ENCODE measurements around the gene ZNHIT2.
A peak's percentile ranks its signal among the peaks of the same experiment; 100 is the strongest.
"Not testable (repeated sequence)": the region's sequence is repeated elsewhere in the genome, so short reads cannot be mapped to it uniquely, and the experiment has no call there.

Gene ZNHIT2

DNA sequence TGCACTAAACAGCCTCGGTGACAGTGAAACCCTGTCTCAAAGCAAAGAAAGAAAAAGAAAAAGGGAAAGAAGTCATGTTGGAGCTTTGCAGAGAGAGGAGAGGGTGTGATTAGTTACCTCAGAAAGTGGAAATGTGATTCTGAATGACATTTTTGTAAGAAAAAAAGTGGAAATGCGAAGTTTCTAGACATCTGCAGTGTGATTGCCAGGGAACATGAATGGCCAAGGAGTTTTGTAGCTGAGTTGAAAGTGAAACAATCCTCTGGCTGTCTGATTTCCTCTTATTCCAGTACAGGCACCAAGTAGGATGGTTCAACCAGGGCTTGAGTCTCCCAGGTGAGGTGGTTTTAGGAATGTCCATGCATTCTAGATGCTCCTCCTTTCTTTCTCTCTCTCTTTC is 34.6 kb upstream of the ZNHIT2 start:
- H3K27me3 ChIP-seq (ENCODE audit: insufficient read depth, low read length, poor library complexity, severe bottlenecking): no peaks in the 10 kb centered on the region
- no peaks in the 10 kb centered on the region for H3K9me3 ChIP-seq (ENCODE audit: insufficient read depth, low read depth, low read length)
- H3K36me3 ChIP-seq (ENCODE audit: insufficient read depth, low read length): no peaks in the 10 kb centered on the region
- H4K20me1 ChIP-seq (ENCODE audit: insufficient read depth, low read length, poor library complexity, severe bottlenecking): no peaks in the 10 kb centered on the region
- no peak overlapping the region for H3K4me2 ChIP-seq (ENCODE audit: low read depth, low read length, poor library complexity, severe bottlenecking)
- peak overlapping the region; percentile 6; the same call in 1 of the 2 replicates for H2AFZ ChIP-seq (ENCODE audit: low read length)
- H3K9me2 ChIP-seq (replicated peaks; ENCODE audit: low read depth, low read length): no peaks in the 10 kb centered on the region
- no peaks in the 10 kb centered on the region for H3K4me1 ChIP-seq (ENCODE audit: insufficient read depth, low read length, poor library complexity, severe bottlenecking)
- H3K4me3 ChIP-seq (ENCODE audit: low read length, poor library complexity, severe bottlenecking): no peak overlapping the region
- TF ChIP-seq EZH2phosphoT487 (IDR thresholded peaks at IDR 0.05; ENCODE audit: borderline replicate concordance): no peak
- TF ChIP-seq, protein P1, sequence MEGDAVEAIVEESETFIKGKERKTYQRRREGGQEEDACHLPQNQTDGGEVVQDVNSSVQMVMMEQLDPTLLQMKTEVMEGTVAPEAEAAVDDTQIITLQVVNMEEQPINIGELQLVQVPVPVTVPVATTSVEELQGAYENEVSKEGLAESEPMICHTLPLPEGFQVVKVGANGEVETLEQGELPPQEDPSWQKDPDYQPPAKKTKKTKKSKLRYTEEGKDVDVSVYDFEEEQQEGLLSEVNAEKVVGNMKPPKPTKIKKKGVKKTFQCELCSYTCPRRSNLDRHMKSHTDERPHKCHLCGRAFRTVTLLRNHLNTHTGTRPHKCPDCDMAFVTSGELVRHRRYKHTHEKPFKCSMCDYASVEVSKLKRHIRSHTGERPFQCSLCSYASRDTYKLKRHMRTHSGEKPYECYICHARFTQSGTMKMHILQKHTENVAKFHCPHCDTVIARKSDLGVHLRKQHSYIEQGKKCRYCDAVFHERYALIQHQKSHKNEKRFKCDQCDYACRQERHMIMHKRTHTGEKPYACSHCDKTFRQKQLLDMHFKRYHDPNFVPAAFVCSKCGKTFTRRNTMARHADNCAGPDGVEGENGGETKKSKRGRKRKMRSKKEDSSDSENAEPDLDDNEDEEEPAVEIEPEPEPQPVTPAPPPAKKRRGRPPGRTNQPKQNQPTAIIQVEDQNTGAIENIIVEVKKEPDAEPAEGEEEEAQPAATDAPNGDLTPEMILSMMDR (conservative IDR thresholded peaks at IDR 0.05; ENCODE audit: low read length): no peak
- H3F3A ChIP-seq (ENCODE audit: low read depth): no peaks in the 10 kb centered on the region
- H3K9ac ChIP-seq (ENCODE audit: low read depth, low read length, poor library complexity, severe bottlenecking): no peak overlapping the region
- no peaks in the 10 kb centered on the region for H3K79me2 ChIP-seq (ENCODE audit: insufficient read depth, low read length)

DNA sequence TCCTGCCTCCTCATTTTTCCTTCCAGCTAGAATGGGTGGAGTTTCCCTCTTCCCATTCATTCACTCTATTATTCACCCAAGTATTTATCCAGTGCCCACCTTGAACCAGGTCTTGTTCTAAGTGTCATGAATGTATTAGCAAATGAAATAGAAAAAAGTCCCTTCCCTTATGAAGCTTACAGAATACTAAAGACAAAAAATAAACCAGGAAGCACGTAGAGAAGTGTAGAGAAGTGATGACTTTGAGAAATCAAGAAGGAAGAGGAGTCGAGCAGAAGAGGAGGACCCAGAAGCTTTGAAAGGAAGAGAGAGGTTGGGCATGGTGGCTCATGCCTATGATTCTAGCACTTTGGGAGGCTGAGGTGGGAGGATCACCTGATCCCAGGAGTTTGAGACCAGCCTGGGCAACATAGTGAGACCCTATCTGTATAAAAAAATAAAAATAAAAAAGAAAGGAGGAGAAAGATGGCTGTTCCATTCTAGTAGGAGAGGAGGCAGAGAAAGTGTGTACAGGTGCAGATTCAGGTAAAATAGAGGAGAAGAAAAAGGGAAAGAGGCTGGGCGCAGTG is 33.9 kb upstream of the ZNHIT2 start:
- Histone ChIP-seq H3K9ac (ENCODE audit: low read depth, low read length, poor library complexity, severe bottlenecking) (no peak overlapping the region), H3K27me3 (ENCODE audit: insufficient read depth, low read length, poor library complexity, severe bottlenecking) (no peaks in the 10 kb centered on the region), H3K9me3 (ENCODE audit: insufficient read depth, low read depth, low read length) (no peaks in the 10 kb centered on the region), H3K9me2 (replicated peaks; ENCODE audit: low read depth, low read length) (no peaks in the 10 kb centered on the region), H4K20me1 (ENCODE audit: insufficient read depth, low read length, poor library complexity, severe bottlenecking) (no peaks in the 10 kb centered on the region), H3K79me2 (ENCODE audit: insufficient read depth, low read length) (no peaks in the 10 kb centered on the region), H3K4me3 (ENCODE audit: low read length, poor library complexity, severe bottlenecking) (no peak overlapping the region), H3K36me3 (ENCODE audit: insufficient read depth, low read length) (no peaks in the 10 kb centered on the region), H3K4me2 (ENCODE audit: low read depth, low read length, poor library complexity, severe bottlenecking) (no peak overlapping the region), H2AFZ (ENCODE audit: low read length) (0 out of 2 replicates have a peak overlapping the region, but pooled peaks have one; percentile 68), H3K4me1 (ENCODE audit: insufficient read depth, low read length, poor library complexity, severe bottlenecking) (no peaks in the 10 kb centered on the region), H3F3A (ENCODE audit: low read depth) (no peaks in the 10 kb centered on the region)
- TF ChIP-seq, protein P1 (conservative IDR thresholded peaks at IDR 0.05; ENCODE audit: low read length): no peak

DNA sequence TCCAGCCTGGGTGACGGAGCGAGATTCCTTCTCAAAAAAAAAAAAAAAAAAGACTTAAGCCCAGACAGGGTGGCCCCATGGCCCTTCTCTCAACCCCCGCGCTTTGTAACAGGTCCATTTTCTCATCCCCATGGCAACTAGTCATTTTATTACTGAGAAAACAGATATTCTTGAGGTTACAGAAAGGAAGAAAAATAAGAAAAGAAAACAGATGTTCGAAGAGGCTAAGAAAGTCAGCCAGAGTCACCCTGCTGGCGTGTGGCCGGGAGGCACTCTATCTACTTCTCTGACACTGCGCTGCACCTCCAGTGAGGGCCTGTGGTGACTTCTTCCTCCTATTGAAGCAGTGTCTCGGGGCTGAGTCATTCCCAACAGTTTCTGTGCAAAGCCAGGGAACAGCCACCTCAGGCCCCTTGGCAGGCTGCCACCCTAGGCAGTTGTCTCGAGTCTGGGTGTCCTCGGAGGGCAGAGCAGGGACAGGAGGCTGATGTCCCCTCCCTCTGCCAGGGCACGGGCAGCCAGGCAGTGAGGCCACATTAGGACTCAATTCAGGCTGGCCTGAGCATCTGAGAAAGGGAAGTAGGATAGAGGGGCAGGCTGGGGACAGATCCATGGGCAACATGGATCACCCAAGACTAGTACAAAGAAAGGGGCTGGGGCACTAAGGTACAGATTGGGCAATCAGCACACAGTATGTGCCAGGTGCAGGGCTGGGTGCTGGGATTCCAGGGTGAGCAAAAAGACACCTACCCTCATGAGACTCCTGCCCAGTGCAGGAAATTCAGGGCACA is 33.2 kb upstream of the ZNHIT2 start:
- no peaks in the 10 kb centered on the region for H3K9me2 ChIP-seq (replicated peaks; ENCODE audit: low read depth, low read length)
- no peaks in the 10 kb centered on the region for H3K27me3 ChIP-seq (ENCODE audit: insufficient read depth, low read length, poor library complexity, severe bottlenecking)
- H3K4me1 ChIP-seq (ENCODE audit: insufficient read depth, low read length, poor library complexity, severe bottlenecking): no peaks in the 10 kb centered on the region
- H3K9me3 ChIP-seq (ENCODE audit: insufficient read depth, low read depth, low read length): no peaks in the 10 kb centered on the region
- H3K79me2 ChIP-seq (ENCODE audit: insufficient read depth, low read length): no peaks in the 10 kb centered on the region
- no peak overlapping the region for H3K4me2 ChIP-seq (ENCODE audit: low read depth, low read length, poor library complexity, severe bottlenecking)
- no peaks in the 10 kb centered on the region for H3K36me3 ChIP-seq (ENCODE audit: insufficient read depth, low read length)
- no peaks in the 10 kb centered on the region for H3F3A ChIP-seq (ENCODE audit: low read depth)
- no peaks in the 10 kb centered on the region for H4K20me1 ChIP-seq (ENCODE audit: insufficient read depth, low read length, poor library complexity, severe bottlenecking)
- no peak overlapping the region for H2AFZ ChIP-seq (ENCODE audit: low read length)
- H3K9ac ChIP-seq (ENCODE audit: low read depth, low read length, poor library complexity, severe bottlenecking): no peak overlapping the region
- H3K4me3 ChIP-seq (ENCODE audit: low read length, poor library complexity, severe bottlenecking): no peak overlapping the region
- TF ChIP-seq, protein P1 (conservative IDR thresholded peaks at IDR 0.05; ENCODE audit: low read length): no peak
- TF ChIP-seq EZH2phosphoT487 (IDR thresholded peaks at IDR 0.05; ENCODE audit: borderline replicate concordance): no peak

DNA sequence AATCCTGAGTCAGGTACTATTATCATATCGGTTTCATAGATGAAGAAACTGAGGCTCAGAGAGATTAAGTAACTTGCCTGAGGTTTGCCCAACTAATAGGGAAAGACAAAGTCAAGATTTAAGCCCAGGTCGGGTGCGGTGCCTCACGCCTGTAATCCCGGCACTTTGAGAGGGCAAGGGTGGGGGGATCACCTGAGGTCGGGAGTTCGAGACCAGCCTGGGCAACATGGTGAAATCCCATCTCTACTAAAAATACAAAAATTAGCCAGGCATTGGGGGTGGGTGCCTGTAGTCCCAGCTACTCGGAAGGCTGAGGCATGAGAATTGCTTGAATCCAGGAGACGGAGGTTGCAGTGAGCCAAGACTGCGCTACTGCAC is 32.6 kb upstream of the ZNHIT2 start:
- not testable (repeated sequence) for H3K36me3 ChIP-seq (ENCODE audit: insufficient read depth, low read length); H2AFZ ChIP-seq (ENCODE audit: low read length); H3K9me2 ChIP-seq (replicated peaks; ENCODE audit: low read depth, low read length); H3K4me1 ChIP-seq (ENCODE audit: insufficient read depth, low read length, poor library complexity, severe bottlenecking); H4K20me1 ChIP-seq (ENCODE audit: insufficient read depth, low read length, poor library complexity, severe bottlenecking); H3F3A ChIP-seq (ENCODE audit: low read depth); H3K27me3 ChIP-seq (ENCODE audit: insufficient read depth, low read length, poor library complexity, severe bottlenecking); H3K9me3 ChIP-seq (ENCODE audit: insufficient read depth, low read depth, low read length); H3K79me2 ChIP-seq (ENCODE audit: insufficient read depth, low read length); H3K4me2 ChIP-seq (ENCODE audit: low read depth, low read length, poor library complexity, severe bottlenecking); H3K9ac ChIP-seq (ENCODE audit: low read depth, low read length, poor library complexity, severe bottlenecking); H3K4me3 ChIP-seq (ENCODE audit: low read length, poor library complexity, severe bottlenecking)
